Uterus (tissue), 4 donors: ENCODE results near the gene TSPAN18. TPM values are rescaled to one million over a fixed set of nuclear protein-coding genes. Genes with fewer than 3 reads are reported as not detected.
A peak's percentile ranks its signal among the peaks of the same experiment; 100 is the strongest.

ENCODE experiments used
- DNase-seq, 2 donors: peaks; one replicate each; pipeline ENCODE4 v3.0.0-alpha.2; 2019 to 2020
- H3K27ac ChIP-seq, 2 donors: fragments of 200-600 bp; sonication (generic); 1 replicate in 1 of 2; 2 replicates in 1 of 2; pipeline ENCODE4 v1.5.1; 2016 to 2018
- H3K27me3 ChIP-seq, 2 donors: fragments of 200-600 bp; sonication (generic); one replicate each; pipeline ENCODE4 v1.5.1; 2018 to 2019; ENCODE audit warnings: control low read depth in 1 of 2
- H3K36me3 ChIP-seq, 2 donors: fragments of 200-600 bp; sonication (generic); one replicate each; pipeline ENCODE4 v1.5.1; 2019; ENCODE audit warnings: control low read depth in 1 of 2
- H3K4me1 ChIP-seq, 2 donors: fragments of 200-600 bp; sonication (generic); one replicate each; pipeline ENCODE4 v1.5.1; 2018 to 2019; ENCODE audit warnings: control low read depth in 1 of 2
- H3K4me3 ChIP-seq, 2 donors: fragments of 200-600 bp; sonication (generic); 1 replicate in 1 of 2; 2 replicates in 1 of 2; pipeline ENCODE4 v1.5.1; 2018 to 2019; ENCODE audit warnings: mild to moderate bottlenecking in 1 of 2
- H3K9me3 ChIP-seq, 2 donors: fragments of 200-600 bp; sonication (generic); one replicate each; pipeline ENCODE4 v1.5.1; 2019; ENCODE audit warnings: control low read depth in 1 of 2
- POLR2A ChIP-seq, 2 donors: fragments of 450-650 bp; IDR thresholded peaks; one replicate each; pipeline ENCODE4 v1.6.1; 2016; ENCODE audit warnings: antibody characterized with exemption in 2 of 2, mild to moderate bottlenecking in 1 of 2, moderate library complexity in 1 of 2
- intact Hi-C: fragments of 100-400 bp; cut with DNase I; formaldehyde crosslinking; loops from one replicate; pipeline ENCODE4 v1.15.1; 2023; ENCODE audit warnings: low total_unique reads
- total RNA-seq, 4 donors: library from RNA; depleted of rRNA in 3 of 4; stranded (reverse); fragments of >200 nt in 3 of 4; gene quantifications; one replicate each; pipeline versions ENCODE4 v1.1.0 to v1.2.4, GENCODE V29; 2014 to 2023
- TF ChIP-seq, protein P1 (sequence below), 4 experiments: fragments of 200-600 bp in 2 of 4; fragments of 450-650 bp in 2 of 4; sonication (generic) in 2 of 4; IDR thresholded peaks; one replicate each; pipeline ENCODE4 v1.5.1; 2016 to 2019; ENCODE audit warnings: antibody characterized with exemption in 4 of 4, mild to moderate bottlenecking in 2 of 4, moderate library complexity in 1 of 4
- donor health status: DM: yes; HTN: yes; CAD: no.

TSPAN18 gene
- total RNA-seq, 4 donors from 2014 or later: 1.2 to 117 (median 20.1) TPM

- H3K27ac ChIP-seq: peak overlapping the region; percentile 51 to 57
- DNase-seq: no peak
- H3K4me1 ChIP-seq: peaks cover 0 to 6% of the 10 kb centered on the region in 2 donors
- intact Hi-C loops: no loop called here
- TF ChIP-seq POLR2A (IDR thresholded peaks at IDR 0.05): no peak
- TF ChIP-seq, protein P1, sequence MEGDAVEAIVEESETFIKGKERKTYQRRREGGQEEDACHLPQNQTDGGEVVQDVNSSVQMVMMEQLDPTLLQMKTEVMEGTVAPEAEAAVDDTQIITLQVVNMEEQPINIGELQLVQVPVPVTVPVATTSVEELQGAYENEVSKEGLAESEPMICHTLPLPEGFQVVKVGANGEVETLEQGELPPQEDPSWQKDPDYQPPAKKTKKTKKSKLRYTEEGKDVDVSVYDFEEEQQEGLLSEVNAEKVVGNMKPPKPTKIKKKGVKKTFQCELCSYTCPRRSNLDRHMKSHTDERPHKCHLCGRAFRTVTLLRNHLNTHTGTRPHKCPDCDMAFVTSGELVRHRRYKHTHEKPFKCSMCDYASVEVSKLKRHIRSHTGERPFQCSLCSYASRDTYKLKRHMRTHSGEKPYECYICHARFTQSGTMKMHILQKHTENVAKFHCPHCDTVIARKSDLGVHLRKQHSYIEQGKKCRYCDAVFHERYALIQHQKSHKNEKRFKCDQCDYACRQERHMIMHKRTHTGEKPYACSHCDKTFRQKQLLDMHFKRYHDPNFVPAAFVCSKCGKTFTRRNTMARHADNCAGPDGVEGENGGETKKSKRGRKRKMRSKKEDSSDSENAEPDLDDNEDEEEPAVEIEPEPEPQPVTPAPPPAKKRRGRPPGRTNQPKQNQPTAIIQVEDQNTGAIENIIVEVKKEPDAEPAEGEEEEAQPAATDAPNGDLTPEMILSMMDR (IDR thresholded peaks at IDR 0.05): no peak
- H3K27me3 ChIP-seq: no peaks in the 10 kb centered on the region
- no peak overlapping the region for H3K4me3 ChIP-seq
- H3K36me3 ChIP-seq: no peaks in the 10 kb centered on the region
- no peaks in the 10 kb centered on the region for H3K9me3 ChIP-seq
Measured at GRCh38 chr11:44854086-44854485, 127.3 kb downstream of the TSPAN18 start.

GRCh38 chr11:44854741-44855492, 128.2 kb downstream of the TSPAN18 start:
- no peak overlapping the region for H3K4me3 ChIP-seq
- peaks cover 0 to 6% of the 10 kb centered on the region in 2 donors for H3K4me1 ChIP-seq
- H3K27me3 ChIP-seq: no peaks in the 10 kb centered on the region
- no peaks in the 10 kb centered on the region for H3K36me3 ChIP-seq
- no peak for TF ChIP-seq POLR2A (IDR thresholded peaks at IDR 0.05)
- no peaks in the 10 kb centered on the region for H3K9me3 ChIP-seq
- DNase-seq: no peak
- H3K27ac ChIP-seq: peak overlapping the region; percentile 57 to 98
- intact Hi-C loops: no loop called here

DNA sequence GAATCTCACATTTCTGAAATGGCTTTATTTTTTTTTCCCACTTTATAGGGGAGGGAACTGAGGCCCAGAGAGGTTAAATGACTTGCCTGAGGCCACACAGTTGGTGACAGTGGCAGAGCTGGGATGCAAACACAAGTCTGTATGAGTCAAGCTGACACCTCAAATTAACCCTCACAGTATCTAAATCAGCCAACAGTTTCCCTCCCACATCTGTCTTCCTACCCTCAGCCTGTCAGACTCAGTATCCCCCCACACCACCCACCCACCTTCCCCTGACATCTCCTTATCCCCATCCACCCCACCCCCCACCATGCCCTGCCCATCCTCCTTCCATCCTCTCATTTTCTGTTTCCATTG, 128.7 kb downstream of the TSPAN18 start:
- H3K4me3 ChIP-seq: no peak overlapping the region
- TF ChIP-seq, protein P1 (IDR thresholded peaks at IDR 0.05): no peak
- no peaks in the 10 kb centered on the region for H3K9me3 ChIP-seq
- DNase-seq: no peak
- no peaks in the 10 kb centered on the region for H3K36me3 ChIP-seq
- H3K27me3 ChIP-seq: no peaks in the 10 kb centered on the region
- H3K27ac ChIP-seq: peak overlapping the region; percentile 57 to 98
- intact Hi-C loops: no loop called here
- H3K4me1 ChIP-seq: peaks cover 0 to 6% of the 10 kb centered on the region in 2 donors

- H3K36me3 ChIP-seq: no peaks in the 10 kb centered on the region
- intact Hi-C loops: no loop called here
- H3K27me3 ChIP-seq: no peaks in the 10 kb centered on the region
- H3K4me1 ChIP-seq: peaks cover 0 to 15% of the 10 kb centered on the region in 2 donors
- DNase-seq: peak in 1 of 2 donors; percentile 61
- H3K27ac ChIP-seq: peak overlapping the region; percentile 1 to 98
- H3K9me3 ChIP-seq: no peaks in the 10 kb centered on the region
- H3K4me3 ChIP-seq: no peak overlapping the region
- TF ChIP-seq, protein P1 (IDR thresholded peaks at IDR 0.05): no peak
- no peak for TF ChIP-seq POLR2A (IDR thresholded peaks at IDR 0.05)
Measured at GRCh38 chr11:44857490-44858090, 130.8 kb downstream of the TSPAN18 start.

- H3K4me1 ChIP-seq: peaks cover 0 to 13% of the 10 kb centered on the region in 2 donors
- DNase-seq: no peak
- no peak for TF ChIP-seq POLR2A (IDR thresholded peaks at IDR 0.05)
Measured at GRCh38 chr11:44858796-44859527, 132.2 kb downstream of the TSPAN18 start.

DNA sequence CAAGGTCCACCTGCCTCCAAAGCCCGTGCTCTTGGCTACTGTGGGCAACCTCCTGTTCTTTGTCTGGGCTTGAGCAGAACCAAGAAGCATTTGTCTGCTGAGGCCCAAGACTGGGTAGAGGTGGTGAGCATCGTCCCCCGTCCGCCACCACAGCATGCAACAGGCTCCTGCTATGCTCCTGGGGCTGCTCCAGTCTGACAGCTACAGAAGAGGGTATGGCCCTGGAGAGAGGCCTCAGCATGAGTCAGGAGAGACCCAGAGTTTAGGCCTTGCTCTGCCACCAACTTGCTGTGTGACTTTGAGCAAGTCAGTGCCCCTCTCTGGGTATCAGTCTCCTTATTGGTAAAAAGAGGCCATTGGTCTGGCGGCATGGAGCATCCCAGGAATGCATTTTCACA, 132.8 kb downstream of the TSPAN18 start:
- intact Hi-C loops: no loop called here
- no peak for DNase-seq

More at GRCh38 chr11:44858796-44859527, 132.2 kb downstream of the TSPAN18 start:
- intact Hi-C loops: no loop called here
- no peak overlapping the region for H3K4me3 ChIP-seq
- H3K36me3 ChIP-seq: no peaks in the 10 kb centered on the region
- peak overlapping the region; percentile 1 to 98 for H3K27ac ChIP-seq
- H3K27me3 ChIP-seq: no peaks in the 10 kb centered on the region
- H3K9me3 ChIP-seq: no peaks in the 10 kb centered on the region

More for the DNA sequence above, 132.8 kb downstream of the TSPAN18 start:
- TF ChIP-seq, protein P1 (IDR thresholded peaks at IDR 0.05): no peak
- no peak for TF ChIP-seq POLR2A (IDR thresholded peaks at IDR 0.05)
- peak overlapping the region in 1 of 2 donors; percentile 98 for H3K27ac ChIP-seq
- no peaks in the 10 kb centered on the region for H3K36me3 ChIP-seq
- no peaks in the 10 kb centered on the region for H3K9me3 ChIP-seq
- no peak overlapping the region for H3K4me3 ChIP-seq
- no peaks in the 10 kb centered on the region for H3K27me3 ChIP-seq
- H3K4me1 ChIP-seq: peaks cover 0 to 13% of the 10 kb centered on the region in 2 donors
